GM12878 (cell line): ENCODE measurements around the gene PREP. TPM values are rescaled to one million over a fixed set of nuclear protein-coding genes. Genes with fewer than 3 reads are reported as not detected.

ENCODE experiments used
- ATAC-seq: fragments of 200-7000 bp; cut with Tn5 transposase; 3 replicates; pipeline ENCODE4 v1.9.1; 2020; ENCODE audit warnings: mild to moderate bottlenecking, moderate library complexity
- BruUV-seq: library from RNA; stranded (reverse); fragments of 400-500 nt; replicated peaks from 2 replicates; lab custom pipeline; 2021; lab: Mats Ljungman, UMichigan
- CTCF ChIA-PET: fragments of 300-600 bp; sonication (Branson Sonifier 250); formaldehyde crosslinking; extraction: SDS; loops from one replicate; lab custom pipeline; 2021; ENCODE audit warnings: inconsistent platforms; lab: Yijun Ruan, JAX
- POLR2A ChIA-PET: fragments of 350-600 bp; formaldehyde crosslinking; extraction: SDS; loops from one replicate; lab custom pipeline; 2021; ENCODE audit warnings: inconsistent platforms; lab: Charles Lee
- RAD21 ChIA-PET: fragments of 300-600 bp; sonication (Branson Sonifier 250); formaldehyde crosslinking; loops from one replicate; lab custom pipeline; 2023; ENCODE audit warnings: antibody characterized with exemption; ENCODE audit not compliant: unreplicated experiment; lab: Charles Lee
- SMC1A ChIA-PET: fragments of 300-600 bp; sonication (Branson Sonifier 250); formaldehyde crosslinking; loops from one replicate; lab custom pipeline; 2023; ENCODE audit not compliant: unreplicated experiment, uncharacterized antibody; lab: Charles Lee
- DNase-seq: peaks from one replicate; pipeline ENCODE4 v3.0.0-alpha.2; 2011; ENCODE audit warnings: low read depth, low spot score
- FAIRE-seq: peaks from 3 replicates; lab custom pipeline; 2011; peaks lifted over from hg19 to GRCh38; lab: Jason Lieb, UNC
- H2AFZ ChIP-seq: 2 replicates; pipeline ENCODE4 v1.6.0; 2011; ENCODE audit warnings: low read depth, low read length, control low read depth; ENCODE audit not compliant: control insufficient read depth
- H3K27ac ChIP-seq: 2 replicates; pipeline ENCODE4 v1.5.1; 2011; ENCODE audit warnings: control low read depth; ENCODE audit not compliant: control insufficient read depth, insufficient read depth
- H3K27me3 ChIP-seq, 2 experiments: replicated peaks in 1 of 2; 2 replicates each; pipeline versions ENCODE4 v1.6.0 to v1.6.1; 2011; ENCODE audit warnings: low read length in 1 of 2; ENCODE audit not compliant: control insufficient read depth in 2 of 2, insufficient read depth in 2 of 2
- H3K36me3 ChIP-seq, 2 experiments: 2 replicates each; pipeline ENCODE4 v1.5.1; 2011; ENCODE audit warnings: low read length in 1 of 2; ENCODE audit not compliant: control insufficient read depth in 2 of 2, insufficient read depth in 2 of 2
- H3K4me1 ChIP-seq: 2 replicates; pipeline ENCODE4 v1.6.1; 2011; ENCODE audit warnings: mild to moderate bottlenecking, low read length, moderate library complexity, mixed read lengths; ENCODE audit not compliant: control insufficient read depth, insufficient read depth
- H3K4me2 ChIP-seq: 2 replicates; pipeline ENCODE4 v1.6.0; 2011; ENCODE audit warnings: control low read depth; ENCODE audit not compliant: control insufficient read depth, insufficient read depth
- H3K4me3 ChIP-seq: fragments of 200-600 bp; sonication (generic); 2 replicates; pipeline ENCODE4 v1.5.1; 2016
- H3K79me2 ChIP-seq: 2 replicates; pipeline ENCODE4 v1.6.0; 2011; ENCODE audit warnings: low read length; ENCODE audit not compliant: control insufficient read depth, insufficient read depth
- H3K9ac ChIP-seq: 2 replicates; pipeline ENCODE4 v1.8.0; 2011; ENCODE audit warnings: low read length, control low read depth, mixed read lengths; ENCODE audit not compliant: control insufficient read depth, insufficient read depth
- H3K9me3 ChIP-seq: replicated peaks from 3 replicates; pipeline ENCODE4 v1.5.1; 2011; ENCODE audit warnings: mild to moderate bottlenecking, low read length; ENCODE audit not compliant: control insufficient read depth, insufficient read depth
- H4K20me1 ChIP-seq: 2 replicates; pipeline ENCODE4 v1.6.0; 2011; ENCODE audit not compliant: control insufficient read depth, insufficient read depth
- BHLHE40 ChIP-seq, 2 experiments: fragments of 450-650 bp in 1 of 2; IDR thresholded peaks; 2 replicates each; pipeline ENCODE4 v1.6.1; 2011 to 2017; ENCODE audit warnings: low read depth in 2 of 2, borderline replicate concordance in 1 of 2, improper control_type of control experiment in 1 of 2, low read length in 1 of 2, mild to moderate bottlenecking in 1 of 2
- BMI1 ChIP-seq: fragments of 450-650 bp; IDR thresholded peaks from 2 replicates; pipeline ENCODE4 v1.6.1; 2016; ENCODE audit warnings: mild to moderate bottlenecking, moderate library complexity, borderline replicate concordance
- JUNB ChIP-seq: IDR thresholded peaks from 2 replicates; pipeline ENCODE4 v1.6.1; 2016; ENCODE audit warnings: antibody characterized with exemption, mild to moderate bottlenecking
- LARP7 ChIP-seq: fragments of 450-650 bp; IDR thresholded peaks from 2 replicates; pipeline ENCODE4 v1.6.1; 2017; ENCODE audit warnings: mild to moderate bottlenecking
- MEF2A ChIP-seq: IDR thresholded peaks from 2 replicates; pipeline ENCODE4 v1.6.1; 2011; ENCODE audit warnings: low read depth, mild to moderate bottlenecking, low read length, moderate library complexity; ENCODE audit not compliant: insufficient read depth
- MTA3 ChIP-seq: IDR thresholded peaks from 2 replicates; pipeline ENCODE4 v1.6.1; 2012; ENCODE audit warnings: low read length, inconsistent platforms, borderline replicate concordance
- RCOR1 ChIP-seq: conservative IDR thresholded peaks from 2 replicates; pipeline ENCODE4 v1.6.1; 2012; ENCODE audit warnings: low read depth, low read length, improper control_type of control experiment
- RFX5 ChIP-seq: IDR thresholded peaks from 2 replicates; pipeline ENCODE4 v1.6.1; 2011; ENCODE audit warnings: low read depth, low read length, improper control_type of control experiment
- STAT1 ChIP-seq: fragments of 450-650 bp; conservative IDR thresholded peaks from 2 replicates; pipeline ENCODE4 v1.6.1; 2014; ENCODE audit warnings: antibody characterized with exemption, mild to moderate bottlenecking
- ZBTB33 ChIP-seq: fragments of 450-650 bp; IDR thresholded peaks from 2 replicates; pipeline ENCODE4 v1.6.1; 2017; ENCODE audit warnings: mild to moderate bottlenecking
- ZBTB40 ChIP-seq: fragments of 450-650 bp; IDR thresholded peaks from 2 replicates; pipeline ENCODE4 v1.6.1; 2016; ENCODE audit warnings: mild to moderate bottlenecking, moderate library complexity, borderline replicate concordance
- WGBS: methylation state at CpG from one replicate; pipeline ENCODE4 v1.1.6; 2016; ENCODE audit warnings: low lambda C conversion rate; ENCODE audit not compliant: insufficient replicate concordance, insufficient coverage; ENCODE audit errors: missing lambda C conversion rate; 5-methylcytosine and 5-hydroxymethylcytosine counted together
- in situ Hi-C: fragments of 300-500 bp; cut with MboI; formaldehyde crosslinking; loops from 9 replicates; pipeline ENCODE4 v1.14.3; 2018; ENCODE audit warnings: mixed read lengths
- intact Hi-C: fragments of 100-400 bp; cut with micrococcal nuclease; formaldehyde crosslinking; loops from one replicate; pipeline ENCODE4 v1.14.2; 2022; ENCODE audit not compliant: unreplicated experiment
- polyA plus RNA-seq, 11 experiments: library from polyadenylated mRNA; depleted of rRNA in 4 of 11; unstranded in 6 of 11; stranded (reverse) in 5 of 11; fragments of >200 nt; fragmentation: Nextera tagmentation in 4 of 11; fragmentation: Illumina TruSeq in 1 of 11; extraction: Ambion mirVana in 4 of 11; extraction: Trizol in 1 of 11; gene quantifications; 1 replicate in 1 of 11; 2 replicates in 10 of 11; pipeline versions ENCODE4 v1.2.1 to v1.2.3, GENCODE V29; 2011 to 2016; ENCODE audit warnings: inconsistent platforms in 2 of 11, missing spikeins in 2 of 11, low read depth in 1 of 11
- total RNA-seq, 4 experiments: library from RNA; depleted of rRNA in 3 of 4; stranded (reverse); fragments of >200 nt in 3 of 4; fragmentation: Illumina TruSeq in 1 of 4; extraction: Trizol in 1 of 4; gene quantifications; 2 replicates each; pipeline versions ENCODE4 v1.2.1 to v1.2.3, GENCODE V29; 2013 to 2021
- TF ChIP-seq, protein P1 (sequence below): fragments of 450-650 bp; IDR thresholded peaks from 2 replicates; pipeline ENCODE4 v1.6.1; 2018; ENCODE audit warnings: mild to moderate bottlenecking, low read depth, moderate library complexity; ENCODE audit not compliant: partially characterized antibody

Gene PREP
- total and polyA plus RNA-seq, 10 of the 15 experiments (the other 5 are each of a cell fraction or from before 2014, with no cell fraction given) = 6.5 to 33.6 (median 18.1) TPM

DNA sequence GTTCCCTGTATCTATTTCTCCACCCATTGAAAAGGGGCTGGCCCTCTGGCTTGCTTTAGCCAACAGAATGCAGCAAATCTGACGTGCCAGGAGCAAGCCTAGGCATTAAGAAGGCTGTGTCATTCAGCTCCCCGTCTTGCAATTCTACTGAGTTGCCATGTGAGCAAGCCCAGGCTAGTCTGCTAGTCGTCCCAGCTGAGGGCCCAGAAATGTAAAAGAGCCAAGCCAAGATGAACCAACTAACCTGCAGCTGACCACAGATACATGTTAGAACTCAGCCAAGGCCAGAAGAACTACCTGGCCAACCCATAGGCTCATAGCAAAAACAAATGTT, 30.1 kb downstream of the PREP start:
- Histone ChIP-seq H4K20me1 (no peaks in the 10 kb centered on the region), H2AFZ (no peak overlapping the region), H3K27ac (no peak overlapping the region), H3K36me3 (peaks cover 3 to 15% of the 10 kb centered on the region in 2 experiments; a peak in 3 of 4 replicates), H3K4me2 (no peak overlapping the region), H3K27me3 (no peaks in the 10 kb centered on the region), H3K9ac (no peak overlapping the region), H3K79me2 (no peaks in the 10 kb centered on the region), H3K4me1 (no peaks in the 10 kb centered on the region), H3K4me3 (no peak overlapping the region), H3K9me3 (no peaks in the 10 kb centered on the region)
- FAIRE-seq = no peak
- intact Hi-C loops (no loop called here), in situ Hi-C loops (no loop called here)
- ChIA-PET RAD21 (no interaction called here), CTCF (interaction anchor here (0.9 to 2.4 kb wide), 6 partner anchors 9 to 295 kb away, joined by 3 to 8 read pairs (median 4); no protein-coding TSS in a partner anchor), SMC1A (interaction anchor here (0.8 kb wide), 1 partner anchor 13 kb away, joined by 3 read pairs; no protein-coding TSS in a partner anchor), POLR2A (no interaction called here)
- BruUV-seq = no TSS peak
- WGBS = 96% methylated on average over 3 of the region's 3 CpGs
- no peak for DNase-seq
- ATAC-seq = no peak
- TF ChIP-seq LARP7 (no peak), BHLHE40 (IDR thresholded peaks at IDR 0.05; ENCODE audit: borderline replicate concordance in 1 of 2, low read depth in 2 of 2, low read length in 1 of 2) (no peak), ZBTB33 (no peak), JUNB (no peak), ZBTB40 (no peak), BMI1 (no peak), RFX5 (no peak), RCOR1 (no peak), MEF2A (no peak), MTA3 (no peak), STAT1 (no peak)
- TF ChIP-seq, protein P1, sequence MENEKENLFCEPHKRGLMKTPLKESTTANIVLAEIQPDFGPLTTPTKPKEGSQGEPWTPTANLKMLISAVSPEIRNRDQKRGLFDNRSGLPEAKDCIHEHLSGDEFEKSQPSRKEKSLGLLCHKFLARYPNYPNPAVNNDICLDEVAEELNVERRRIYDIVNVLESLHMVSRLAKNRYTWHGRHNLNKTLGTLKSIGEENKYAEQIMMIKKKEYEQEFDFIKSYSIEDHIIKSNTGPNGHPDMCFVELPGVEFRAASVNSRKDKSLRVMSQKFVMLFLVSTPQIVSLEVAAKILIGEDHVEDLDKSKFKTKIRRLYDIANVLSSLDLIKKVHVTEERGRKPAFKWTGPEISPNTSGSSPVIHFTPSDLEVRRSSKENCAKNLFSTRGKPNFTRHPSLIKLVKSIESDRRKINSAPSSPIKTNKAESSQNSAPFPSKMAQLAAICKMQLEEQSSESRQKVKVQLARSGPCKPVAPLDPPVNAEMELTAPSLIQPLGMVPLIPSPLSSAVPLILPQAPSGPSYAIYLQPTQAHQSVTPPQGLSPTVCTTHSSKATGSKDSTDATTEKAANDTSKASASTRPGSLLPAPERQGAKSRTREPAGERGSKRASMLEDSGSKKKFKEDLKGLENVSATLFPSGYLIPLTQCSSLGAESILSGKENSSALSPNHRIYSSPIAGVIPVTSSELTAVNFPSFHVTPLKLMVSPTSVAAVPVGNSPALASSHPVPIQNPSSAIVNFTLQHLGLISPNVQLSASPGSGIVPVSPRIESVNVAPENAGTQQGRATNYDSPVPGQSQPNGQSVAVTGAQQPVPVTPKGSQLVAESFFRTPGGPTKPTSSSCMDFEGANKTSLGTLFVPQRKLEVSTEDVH = no peak
